ENCODE measurements around the gene RUNX3.

- TF ChIP-seq CTCF (IDR thresholded peaks at IDR 0.05): no peak
- no peak for TF ChIP-seq FOXP1 (CRISPR knock-in tag; IDR thresholded peaks at IDR 0.05; ENCODE audit: borderline replicate concordance)
- no peak for TF ChIP-seq ESRRA (CRISPR knock-in tag; IDR thresholded peaks at IDR 0.05; ENCODE audit: borderline replicate concordance)
- no peak for TF ChIP-seq USF1 (CRISPR knock-in tag; IDR thresholded peaks at IDR 0.05)
- no peak for TF ChIP-seq PRDM15 (CRISPR knock-in tag; IDR thresholded peaks at IDR 0.05)
- no peak for TF ChIP-seq ZNF425 (CRISPR knock-in tag; conservative IDR thresholded peaks at IDR 0.05)
Observed at GRCh38 chr1:24866211-24867083, 63.6 kb downstream of the RUNX3 start.

Data from WTC11 (cell line).